Measurements from ENCODE around the gene ADA. TPM values are rescaled to one million over a fixed set of nuclear protein-coding genes. Genes with fewer than 3 reads are reported as not detected.

The ADA gene
- polyA plus RNA-seq, 1 experiment = 12.6 TPM

DNA sequence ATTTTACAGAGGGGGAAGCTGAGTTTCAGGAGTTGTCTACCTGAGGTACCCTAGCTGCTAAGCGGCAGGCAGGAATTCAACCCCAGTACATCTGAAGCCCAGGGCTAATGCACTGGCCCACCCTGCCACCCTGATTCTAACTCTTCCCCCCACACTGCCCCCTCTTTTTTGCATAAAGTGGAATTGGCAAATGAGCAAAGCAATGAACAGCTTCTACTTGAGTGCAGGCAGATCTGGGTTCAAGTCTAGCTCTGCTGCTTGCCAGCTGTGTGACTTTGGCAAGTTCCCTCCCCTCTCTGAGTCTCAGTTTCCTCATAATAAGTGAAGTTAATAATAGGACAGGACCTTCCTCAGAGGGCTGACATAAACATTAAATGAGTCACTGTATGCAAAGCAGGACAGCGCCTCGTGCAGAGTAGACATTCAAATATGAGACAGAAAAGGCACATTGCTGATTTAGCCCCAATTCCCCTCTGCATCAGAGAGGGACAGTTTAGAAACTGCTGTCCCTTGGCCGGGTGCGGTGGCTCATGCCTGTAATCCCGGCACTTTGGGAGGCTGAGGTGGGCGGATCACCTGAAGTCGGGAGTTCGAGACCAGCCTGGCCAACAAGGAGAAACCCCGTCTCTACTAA is 4.7 kb downstream of the ADA start:
- ChIA-PET CTCF (interaction anchor here (0.6 kb wide), 1 partner anchor 89 kb away, joined by 9 read pairs; no protein-coding TSS in a partner anchor), POLR2A (no interaction called here)
- TF ChIP-seq, protein P1, sequence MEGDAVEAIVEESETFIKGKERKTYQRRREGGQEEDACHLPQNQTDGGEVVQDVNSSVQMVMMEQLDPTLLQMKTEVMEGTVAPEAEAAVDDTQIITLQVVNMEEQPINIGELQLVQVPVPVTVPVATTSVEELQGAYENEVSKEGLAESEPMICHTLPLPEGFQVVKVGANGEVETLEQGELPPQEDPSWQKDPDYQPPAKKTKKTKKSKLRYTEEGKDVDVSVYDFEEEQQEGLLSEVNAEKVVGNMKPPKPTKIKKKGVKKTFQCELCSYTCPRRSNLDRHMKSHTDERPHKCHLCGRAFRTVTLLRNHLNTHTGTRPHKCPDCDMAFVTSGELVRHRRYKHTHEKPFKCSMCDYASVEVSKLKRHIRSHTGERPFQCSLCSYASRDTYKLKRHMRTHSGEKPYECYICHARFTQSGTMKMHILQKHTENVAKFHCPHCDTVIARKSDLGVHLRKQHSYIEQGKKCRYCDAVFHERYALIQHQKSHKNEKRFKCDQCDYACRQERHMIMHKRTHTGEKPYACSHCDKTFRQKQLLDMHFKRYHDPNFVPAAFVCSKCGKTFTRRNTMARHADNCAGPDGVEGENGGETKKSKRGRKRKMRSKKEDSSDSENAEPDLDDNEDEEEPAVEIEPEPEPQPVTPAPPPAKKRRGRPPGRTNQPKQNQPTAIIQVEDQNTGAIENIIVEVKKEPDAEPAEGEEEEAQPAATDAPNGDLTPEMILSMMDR (IDR thresholded peaks at IDR 0.05; ENCODE audit: low read depth, low read length) = no peak

DNA sequence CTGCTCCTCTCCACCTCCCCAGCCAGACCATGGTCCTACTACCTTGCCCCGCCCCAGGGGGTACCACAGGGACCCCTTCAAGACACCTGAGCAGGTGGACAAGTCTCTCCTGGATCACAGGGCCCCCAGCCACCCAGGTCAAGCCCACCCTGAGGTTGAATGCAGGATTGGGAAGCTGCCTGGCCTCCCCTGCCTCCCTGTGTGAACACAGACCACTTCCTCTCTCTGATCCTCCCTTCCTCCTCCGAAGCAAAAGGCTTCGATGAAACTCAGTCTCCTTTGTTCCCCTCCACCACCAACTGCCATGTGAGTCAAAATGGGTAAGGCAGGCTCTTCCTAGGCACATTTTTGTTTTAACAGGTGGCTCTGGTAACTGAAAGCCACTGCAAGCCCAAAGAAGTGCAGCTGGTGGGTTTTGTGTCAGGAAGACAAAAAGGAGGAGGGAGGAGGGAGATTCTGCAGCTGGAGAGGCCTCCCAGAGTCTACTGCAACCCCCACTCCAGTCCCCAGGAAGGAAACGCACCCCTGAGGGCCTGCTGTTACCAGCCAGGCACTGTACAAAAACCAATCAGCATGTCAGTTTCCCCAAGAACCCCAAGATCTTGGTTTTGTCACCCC is 5.4 kb downstream of the ADA start:
- H3K27ac ChIP-seq (ENCODE audit: low read depth, low read length) = peak overlapping the region; percentile 47
- ChIA-PET POLR2A (interaction anchor here (0.6 kb wide), 1 partner anchor 246 kb away, joined by 3 read pairs; no protein-coding TSS in a partner anchor), CTCF (no interaction called here)
- H3K9me3 ChIP-seq (ENCODE audit: control insufficient read depth, insufficient read depth, low read length) = no peaks in the 10 kb centered on the region; the same call in none of the 2 replicates
- TF ChIP-seq, protein P1 (IDR thresholded peaks at IDR 0.05; ENCODE audit: low read depth, low read length) = no peak
- H3K4me3 ChIP-seq (ENCODE audit: low read depth, low read length) = no peak overlapping the region
- peak; percentile 16 for DNase-seq (ENCODE audit: low read depth, low spot score)
- peaks cover 2% of the 10 kb centered on the region for H3K27me3 ChIP-seq (ENCODE audit: control insufficient read depth, insufficient read depth, low read length)

More for the DNA sequence above, 4.7 kb downstream of the ADA start:
- no peak overlapping the region for H3K27ac ChIP-seq (ENCODE audit: low read depth, low read length)
- no peaks in the 10 kb centered on the region; the same call in 1 of the 2 replicates for H3K9me3 ChIP-seq (ENCODE audit: control insufficient read depth, insufficient read depth, low read length)
- H3K27me3 ChIP-seq (ENCODE audit: control insufficient read depth, insufficient read depth, low read length) = peaks cover 2% of the 10 kb centered on the region
- no peak overlapping the region for H3K4me3 ChIP-seq (ENCODE audit: low read depth, low read length)
- DNase-seq (ENCODE audit: low read depth, low spot score) = no peak

DNA sequence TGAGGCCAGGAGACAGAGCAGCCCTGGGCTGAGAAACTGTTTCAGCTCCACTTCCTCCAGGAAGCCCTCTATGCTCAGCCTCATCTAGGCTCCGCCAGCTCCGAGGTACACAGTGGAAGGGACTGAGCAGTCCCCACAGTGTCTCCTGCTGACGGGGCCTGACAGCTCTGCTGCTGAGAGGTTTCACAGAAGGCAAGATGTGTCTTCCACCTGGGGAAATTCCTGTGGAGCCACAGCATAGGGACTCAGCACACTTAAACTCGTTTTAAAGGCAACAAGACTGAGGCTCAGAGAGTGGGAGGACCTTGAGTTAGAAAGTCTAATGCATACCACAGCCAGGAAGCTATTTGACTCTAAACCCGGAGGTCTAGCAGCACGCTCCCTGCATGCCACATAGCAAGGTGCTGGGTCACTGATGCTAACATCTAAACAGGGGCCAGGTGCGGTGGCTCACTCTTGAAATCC is 6.8 kb downstream of the ADA start:
- TF ChIP-seq, protein P1 (IDR thresholded peaks at IDR 0.05; ENCODE audit: low read depth, low read length) = no peak
- Histone ChIP-seq H3K27ac (ENCODE audit: low read depth, low read length) (no peak overlapping the region), H3K4me3 (ENCODE audit: low read depth, low read length) (no peak overlapping the region), H3K9me3 (ENCODE audit: control insufficient read depth, insufficient read depth, low read length) (peaks cover 8% of the 10 kb centered on the region), H3K27me3 (ENCODE audit: control insufficient read depth, insufficient read depth, low read length) (peaks cover 2% of the 10 kb centered on the region)
- no peak for DNase-seq (ENCODE audit: low read depth, low spot score)
- ChIA-PET CTCF (no interaction called here), POLR2A (interaction anchor here (0.7 kb wide), 1 partner anchor 457 kb away, joined by 4 read pairs; no protein-coding TSS in a partner anchor)

DNA sequence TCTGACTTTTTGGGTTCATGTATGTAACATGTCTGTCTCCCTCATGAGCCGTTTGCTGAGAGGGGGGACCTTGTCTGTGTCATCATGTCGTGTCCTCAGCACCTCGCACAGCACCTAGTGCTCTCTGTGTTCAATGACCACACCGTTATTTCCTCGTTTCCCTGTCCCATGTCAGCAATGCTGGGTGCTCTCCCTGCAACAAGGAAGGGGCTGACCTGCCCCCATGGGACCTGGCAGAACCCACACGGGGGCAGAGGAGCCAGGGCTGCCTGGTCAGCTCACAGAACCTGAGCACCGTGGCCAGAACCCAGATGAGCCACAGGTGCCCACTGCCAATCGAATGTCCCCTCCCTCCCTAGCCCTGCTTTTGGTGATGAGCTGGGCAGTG is 7.3 kb downstream of the ADA start:
- Histone ChIP-seq H3K9me3 (ENCODE audit: control insufficient read depth, insufficient read depth, low read length) (peaks cover 8% of the 10 kb centered on the region), H3K27me3 (ENCODE audit: control insufficient read depth, insufficient read depth, low read length) (peaks cover 2% of the 10 kb centered on the region), H3K27ac (ENCODE audit: low read depth, low read length) (peak overlapping the region; percentile 11), H3K4me3 (ENCODE audit: low read depth, low read length) (no peak overlapping the region)
- TF ChIP-seq, protein P1 (IDR thresholded peaks at IDR 0.05; ENCODE audit: low read depth, low read length) = no peak
- no peak for DNase-seq (ENCODE audit: low read depth, low spot score)
- CTCF ChIA-PET = no interaction called here
- POLR2A ChIA-PET = no interaction called here

All from AG04450 (cell line).